ENCODE results near the gene UGT2B17. TPM values are rescaled to one million over a fixed set of nuclear protein-coding genes. Genes with fewer than 3 reads are reported as not detected.
"Not testable (repeated sequence)": the region's sequence is repeated elsewhere in the genome, so short reads cannot be mapped to it uniquely, and the experiment has no call there.

Gene UGT2B17
- total RNA-seq (2022) (not detected in 2 replicates), Bru-seq, nascent RNA (percentile 3 among the genes with signal in this experiment), BruChase-seq, experiment 1, labeled RNA remaining after a 6-hour chase (percentile 5 among the genes with signal in this experiment), BruChase-seq, experiment 2, labeled RNA remaining after a 2-hour chase (percentile 7 among the genes with signal in this experiment)
- long read RNA-seq: 0 reads

DNA sequence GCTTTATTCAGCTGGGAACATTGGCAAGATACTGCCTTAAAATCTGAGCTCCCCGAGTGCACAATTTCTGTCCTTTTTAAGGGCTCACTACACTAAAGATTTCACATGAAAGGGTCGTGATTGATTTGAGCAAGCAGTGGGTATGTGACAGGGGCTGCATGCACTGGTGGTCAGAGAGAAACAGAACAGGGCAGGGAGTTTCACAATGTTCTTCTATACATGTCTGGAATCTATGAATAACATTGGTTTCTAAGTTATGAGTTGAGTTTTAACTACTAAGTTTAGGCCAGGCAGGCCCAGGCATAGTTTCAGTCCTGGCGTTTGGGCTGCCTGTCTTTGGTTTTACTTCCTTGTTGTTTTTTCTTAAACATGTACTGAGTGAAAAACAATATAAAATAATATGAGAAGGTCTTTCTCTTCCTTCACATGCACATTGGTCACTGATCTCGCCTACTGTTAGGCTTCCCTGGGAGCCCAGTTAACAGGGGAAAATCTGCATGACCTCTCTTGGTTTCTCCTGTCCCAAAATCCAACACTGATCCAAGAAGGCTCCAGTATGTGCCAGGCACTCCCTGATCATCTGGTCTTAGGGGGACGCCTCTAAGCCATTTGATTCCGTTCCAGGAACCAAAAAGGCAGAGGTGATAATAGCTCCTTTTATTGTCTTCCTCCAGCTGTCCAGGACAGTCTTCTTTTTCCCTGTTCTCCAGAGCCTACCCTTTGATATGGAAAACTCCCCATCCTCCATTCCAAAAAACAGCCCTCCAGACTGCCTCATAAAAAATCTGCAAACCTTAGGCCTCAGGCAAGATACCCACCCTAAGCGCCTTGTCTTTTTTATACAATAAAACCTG is at the start of gene UGT2B17:
Gene UGT2B17, minus strand, starts transcription at position 51 of the 854 bp plus-strand sequence. CDS start 7,838 bp downstream, outside the sequence.
- DNase-seq: no peak
- Mint-ChIP-seq H3K4me1 (ENCODE audit: low read depth, unreplicated experiment) (no peaks in the 10 kb centered on the region), H3K36me3 (ENCODE audit: insufficient read depth, unreplicated experiment) (no peaks in the 10 kb centered on the region), H3K27me3 (ENCODE audit: unreplicated experiment) (no peaks in the 10 kb centered on the region), H3K27ac (ENCODE audit: unreplicated experiment) (no peak within 1 kb of the TSS), H3K9me3 (ENCODE audit: low read depth, unreplicated experiment) (no peaks in the 10 kb centered on the region), H3K4me3 (ENCODE audit: low read depth, unreplicated experiment) (no peak within 1 kb of the TSS)
- no TSS peak for BruUV-seq (replicated peaks)
- TF ChIP-seq, protein P1, sequence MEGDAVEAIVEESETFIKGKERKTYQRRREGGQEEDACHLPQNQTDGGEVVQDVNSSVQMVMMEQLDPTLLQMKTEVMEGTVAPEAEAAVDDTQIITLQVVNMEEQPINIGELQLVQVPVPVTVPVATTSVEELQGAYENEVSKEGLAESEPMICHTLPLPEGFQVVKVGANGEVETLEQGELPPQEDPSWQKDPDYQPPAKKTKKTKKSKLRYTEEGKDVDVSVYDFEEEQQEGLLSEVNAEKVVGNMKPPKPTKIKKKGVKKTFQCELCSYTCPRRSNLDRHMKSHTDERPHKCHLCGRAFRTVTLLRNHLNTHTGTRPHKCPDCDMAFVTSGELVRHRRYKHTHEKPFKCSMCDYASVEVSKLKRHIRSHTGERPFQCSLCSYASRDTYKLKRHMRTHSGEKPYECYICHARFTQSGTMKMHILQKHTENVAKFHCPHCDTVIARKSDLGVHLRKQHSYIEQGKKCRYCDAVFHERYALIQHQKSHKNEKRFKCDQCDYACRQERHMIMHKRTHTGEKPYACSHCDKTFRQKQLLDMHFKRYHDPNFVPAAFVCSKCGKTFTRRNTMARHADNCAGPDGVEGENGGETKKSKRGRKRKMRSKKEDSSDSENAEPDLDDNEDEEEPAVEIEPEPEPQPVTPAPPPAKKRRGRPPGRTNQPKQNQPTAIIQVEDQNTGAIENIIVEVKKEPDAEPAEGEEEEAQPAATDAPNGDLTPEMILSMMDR (IDR thresholded peaks at IDR 0.05; ENCODE audit: unreplicated experiment): no peak
- CTCF ChIA-PET: no interaction called here
- intact Hi-C loops (cut with micrococcal nuclease; ENCODE audit: unreplicated experiment): no loop called here

DNA sequence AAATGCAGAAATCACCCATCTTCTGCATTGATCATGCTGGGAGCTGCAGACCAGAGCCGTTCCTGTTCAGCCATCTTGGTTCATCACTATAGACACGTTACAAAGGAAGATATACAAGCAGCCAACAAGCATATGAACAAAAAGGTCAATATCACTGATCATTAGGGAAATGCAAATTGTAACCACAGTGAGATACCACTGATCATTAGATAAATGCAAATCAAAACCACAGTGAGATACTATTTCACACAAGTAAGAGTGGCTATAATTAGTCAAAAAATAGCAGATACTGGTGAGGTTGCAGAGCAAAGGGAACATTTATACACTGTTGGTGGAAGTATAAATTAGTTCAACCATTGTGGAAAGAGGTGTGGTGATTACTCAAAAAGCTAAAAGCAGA is 46.6 kb upstream of the UGT2B17 start:
- H3K4me1 Mint-ChIP-seq (ENCODE audit: low read depth, unreplicated experiment); intact Hi-C loops (cut with micrococcal nuclease; ENCODE audit: unreplicated experiment); BruUV-seq (replicated peaks); CTCF ChIA-PET; H3K9me3 Mint-ChIP-seq (ENCODE audit: low read depth, unreplicated experiment); H3K36me3 Mint-ChIP-seq (ENCODE audit: insufficient read depth, unreplicated experiment); H3K27ac Mint-ChIP-seq (ENCODE audit: unreplicated experiment); H3K4me3 Mint-ChIP-seq (ENCODE audit: low read depth, unreplicated experiment); H3K27me3 Mint-ChIP-seq (ENCODE audit: unreplicated experiment); DNase-seq: not testable (repeated sequence)

DNA sequence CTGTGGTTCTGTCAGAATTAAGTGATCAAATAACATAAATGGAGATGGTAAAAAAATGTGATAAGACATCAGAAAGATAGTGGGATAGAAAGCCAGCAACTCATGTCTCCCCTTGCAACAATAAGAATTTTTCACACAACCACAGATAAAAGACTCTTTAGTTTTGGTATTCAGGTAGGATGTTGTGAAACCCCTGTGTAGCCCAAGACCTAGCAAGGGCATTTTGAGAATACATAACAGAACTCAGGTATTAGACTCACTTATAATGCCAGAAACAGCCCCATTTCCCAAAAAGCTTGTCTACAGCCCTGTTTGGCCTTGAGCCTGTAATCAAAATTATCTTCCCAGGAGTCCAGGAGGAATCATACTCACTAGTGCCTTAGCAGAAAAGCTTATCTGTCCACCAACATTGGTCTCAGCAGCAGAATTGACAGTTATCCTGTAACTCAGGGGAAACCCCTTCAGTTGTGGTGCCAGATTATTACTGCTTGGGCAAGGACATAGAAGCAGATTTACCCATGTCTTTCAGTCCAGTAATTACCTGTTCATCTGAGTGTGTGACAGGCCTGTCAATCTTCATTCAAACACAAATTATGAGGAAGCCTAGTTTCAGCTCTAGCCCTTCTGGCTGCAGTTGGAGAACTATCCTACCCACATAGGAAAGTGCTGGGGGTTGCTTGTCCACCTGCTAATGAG is 41.0 kb upstream of the UGT2B17 start:
- Mint-ChIP-seq H3K9me3 (ENCODE audit: low read depth, unreplicated experiment) (no peaks in the 10 kb centered on the region), H3K36me3 (ENCODE audit: insufficient read depth, unreplicated experiment) (no peaks in the 10 kb centered on the region), H3K27me3 (ENCODE audit: unreplicated experiment) (no peaks in the 10 kb centered on the region), H3K27ac (ENCODE audit: unreplicated experiment) (no peak overlapping the region), H3K4me3 (ENCODE audit: low read depth, unreplicated experiment) (no peak overlapping the region), H3K4me1 (ENCODE audit: low read depth, unreplicated experiment) (no peaks in the 10 kb centered on the region)
- TF ChIP-seq, protein P1 (IDR thresholded peaks at IDR 0.05; ENCODE audit: unreplicated experiment): no peak
- intact Hi-C loops (cut with micrococcal nuclease; ENCODE audit: unreplicated experiment): no loop called here
- no TSS peak for BruUV-seq (replicated peaks)
- no peak for DNase-seq
- CTCF ChIA-PET: no interaction called here

DNA sequence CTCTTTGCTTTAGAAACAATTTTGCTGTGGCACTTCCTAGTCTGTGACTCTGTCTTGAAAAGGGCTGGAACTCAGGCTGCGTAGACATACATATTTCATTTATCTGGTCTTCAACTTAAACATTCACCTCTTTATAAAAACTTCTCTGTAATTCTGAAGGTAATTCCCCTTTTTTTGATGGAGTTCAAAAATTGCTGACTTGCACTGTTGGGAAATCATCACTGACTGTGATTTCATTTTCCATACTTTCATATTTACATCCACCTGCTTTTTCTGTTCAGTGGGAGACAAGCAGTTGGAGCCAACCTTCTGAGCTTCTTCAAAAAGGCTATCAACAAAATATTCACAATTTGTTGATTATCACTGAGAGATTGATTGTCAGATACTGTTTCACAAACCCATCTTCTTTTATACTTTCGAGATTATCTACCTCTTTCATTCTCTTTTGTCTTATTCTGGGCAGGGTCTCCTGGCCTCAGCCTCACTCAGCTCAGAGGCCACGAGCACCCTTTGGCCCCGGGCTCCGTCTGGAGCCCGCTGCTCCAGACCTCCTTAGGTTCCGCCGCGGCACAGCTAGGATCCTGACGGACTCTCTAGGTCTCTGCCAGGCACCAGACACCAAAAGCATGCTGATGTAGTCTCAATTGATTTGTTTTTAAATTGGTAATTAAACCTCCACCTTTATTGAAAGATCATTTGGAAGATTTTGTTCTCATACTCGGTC is 39.7 kb upstream of the UGT2B17 start:
- Mint-ChIP-seq H3K36me3 (ENCODE audit: insufficient read depth, unreplicated experiment) (no peaks in the 10 kb centered on the region), H3K9me3 (ENCODE audit: low read depth, unreplicated experiment) (no peaks in the 10 kb centered on the region), H3K4me1 (ENCODE audit: low read depth, unreplicated experiment) (no peaks in the 10 kb centered on the region), H3K4me3 (ENCODE audit: low read depth, unreplicated experiment) (no peak overlapping the region), H3K27ac (ENCODE audit: unreplicated experiment) (no peak overlapping the region), H3K27me3 (ENCODE audit: unreplicated experiment) (no peaks in the 10 kb centered on the region)
- CTCF ChIA-PET: no interaction called here
- no TSS peak for BruUV-seq (replicated peaks)
- intact Hi-C loops (cut with micrococcal nuclease; ENCODE audit: unreplicated experiment): no loop called here
- TF ChIP-seq, protein P1 (IDR thresholded peaks at IDR 0.05; ENCODE audit: unreplicated experiment): no peak
- no peak for DNase-seq
